HG03571 (cell line): Measurements from ENCODE around the gene PITX2.

Experiments
- ATAC-seq: cut with Tn5 transposase; IDR thresholded peaks from one replicate; pipeline ENCODE4 v1.9.1; 2021; ENCODE audit not compliant: unreplicated experiment

PITX2 gene

GRCh38 chr4:110624904-110625494, 2.1 kb upstream of the PITX2 start:
- ATAC-seq = no peak

DNA sequence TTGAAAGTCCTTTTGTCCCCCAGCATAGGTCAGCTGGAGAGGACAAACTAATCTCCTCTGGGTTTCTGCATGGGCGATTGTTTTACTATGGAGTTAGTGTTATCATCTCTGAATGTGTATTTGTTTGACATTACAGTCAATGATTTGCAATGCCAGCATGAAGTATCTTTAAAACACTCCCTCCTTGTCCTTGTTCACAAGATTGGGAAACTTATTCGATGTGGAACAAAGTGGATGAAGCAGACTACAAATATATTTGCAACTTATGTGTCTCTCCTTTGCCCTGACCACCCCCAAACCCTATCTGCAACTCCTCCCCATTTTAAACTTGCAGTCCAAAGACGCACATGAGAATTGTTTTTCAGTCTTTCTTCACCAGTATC, 1.5 kb upstream of the PITX2 start:
- ATAC-seq = no peak

DNA sequence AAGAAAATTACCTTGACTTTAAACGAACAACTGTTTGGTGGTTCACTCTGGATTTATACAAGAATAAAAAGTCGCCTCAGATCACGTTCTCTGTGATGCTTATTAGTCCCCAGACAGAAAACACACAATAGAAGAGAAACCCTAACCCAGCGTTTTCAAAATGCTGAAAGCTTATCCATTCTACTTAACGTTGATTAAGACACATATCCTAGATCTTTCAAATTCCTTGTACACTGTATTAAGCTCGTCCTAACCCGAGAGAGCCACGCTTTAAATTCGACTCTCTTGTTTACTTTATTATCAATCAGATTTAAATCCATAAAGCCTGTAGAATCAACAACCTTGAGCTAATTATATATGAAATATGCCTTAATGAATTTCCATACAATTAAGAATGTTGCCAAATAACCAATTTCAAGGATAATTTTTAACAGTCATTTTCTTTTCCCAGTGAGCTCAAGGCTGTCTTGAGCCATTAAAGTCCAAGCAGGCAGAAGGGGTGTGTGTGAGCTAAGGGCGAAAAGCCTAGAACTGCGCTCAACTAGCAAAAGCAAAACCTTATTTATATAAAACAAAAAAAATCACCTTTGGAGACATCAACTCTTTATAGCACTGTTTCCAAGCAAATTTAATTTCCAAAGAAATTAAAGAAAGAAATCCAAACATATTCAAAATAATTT, 981 bp upstream of the PITX2 start:
- ATAC-seq = no peak

- no peak for ATAC-seq
Measured at GRCh38 chr4:110621839-110622751, 782 bp downstream of the PITX2 start.

- no peak for ATAC-seq
Measured at GRCh38 chr4:110621328-110621812, 1.5 kb downstream of the PITX2 start.

GRCh38 chr4:110620691-110621327, 2.1 kb downstream of the PITX2 start:
- ATAC-seq = no peak

DNA sequence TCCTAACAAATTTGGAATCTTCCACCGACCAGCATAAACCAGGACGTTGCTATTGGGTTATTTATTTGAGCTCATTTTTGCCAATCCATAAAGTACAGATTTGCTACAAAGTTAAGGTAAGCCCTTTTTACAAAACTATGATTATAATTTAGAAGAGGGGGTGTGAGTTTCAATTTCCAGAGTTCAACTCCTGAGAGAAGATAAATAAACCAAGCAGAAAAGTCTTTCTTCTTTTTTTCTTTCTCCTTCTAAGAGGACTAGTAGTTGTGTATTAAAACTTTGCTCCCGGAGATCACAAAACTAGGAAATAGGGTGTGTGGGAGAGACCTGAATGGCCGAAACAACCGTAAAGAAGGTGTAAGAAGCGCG, 2.6 kb downstream of the PITX2 start:
- ATAC-seq = no peak

GRCh38 chr4:110619463-110620247, 3.2 kb downstream of the PITX2 start:
- ATAC-seq = no peak

GRCh38 chr4:110618581-110619462, 4.1 kb downstream of the PITX2 start:
- ATAC-seq = no peak

- no peak for ATAC-seq
Measured at GRCh38 chr4:110617646-110618580, 5.0 kb downstream of the PITX2 start.

DNA sequence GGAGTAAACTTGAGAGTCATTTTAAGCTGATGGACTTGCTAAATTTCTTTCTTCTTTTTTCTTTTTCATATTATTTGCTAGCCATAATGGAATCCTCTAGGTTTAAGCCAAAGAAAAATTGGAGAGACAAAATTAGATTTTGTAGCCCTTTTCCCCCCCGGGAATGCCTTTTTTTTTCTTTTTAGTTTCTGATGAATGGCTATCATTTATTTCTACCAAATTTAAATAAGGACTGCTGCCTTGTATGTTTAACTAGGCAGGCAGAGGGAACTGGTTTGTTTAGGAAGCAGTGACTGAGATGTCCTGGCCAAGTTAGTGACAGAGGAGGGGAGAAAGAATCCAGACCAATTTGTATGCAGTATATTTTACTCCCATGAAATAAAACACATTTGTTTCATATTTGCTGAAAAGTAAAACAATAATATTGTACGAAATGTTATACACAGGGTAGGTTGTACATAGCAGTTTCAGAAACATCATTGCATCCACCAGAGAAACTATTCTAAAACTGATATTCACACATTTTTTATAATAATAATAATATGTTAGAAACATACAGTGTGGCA, 5.7 kb downstream of the PITX2 start:
- no peak for ATAC-seq

DNA sequence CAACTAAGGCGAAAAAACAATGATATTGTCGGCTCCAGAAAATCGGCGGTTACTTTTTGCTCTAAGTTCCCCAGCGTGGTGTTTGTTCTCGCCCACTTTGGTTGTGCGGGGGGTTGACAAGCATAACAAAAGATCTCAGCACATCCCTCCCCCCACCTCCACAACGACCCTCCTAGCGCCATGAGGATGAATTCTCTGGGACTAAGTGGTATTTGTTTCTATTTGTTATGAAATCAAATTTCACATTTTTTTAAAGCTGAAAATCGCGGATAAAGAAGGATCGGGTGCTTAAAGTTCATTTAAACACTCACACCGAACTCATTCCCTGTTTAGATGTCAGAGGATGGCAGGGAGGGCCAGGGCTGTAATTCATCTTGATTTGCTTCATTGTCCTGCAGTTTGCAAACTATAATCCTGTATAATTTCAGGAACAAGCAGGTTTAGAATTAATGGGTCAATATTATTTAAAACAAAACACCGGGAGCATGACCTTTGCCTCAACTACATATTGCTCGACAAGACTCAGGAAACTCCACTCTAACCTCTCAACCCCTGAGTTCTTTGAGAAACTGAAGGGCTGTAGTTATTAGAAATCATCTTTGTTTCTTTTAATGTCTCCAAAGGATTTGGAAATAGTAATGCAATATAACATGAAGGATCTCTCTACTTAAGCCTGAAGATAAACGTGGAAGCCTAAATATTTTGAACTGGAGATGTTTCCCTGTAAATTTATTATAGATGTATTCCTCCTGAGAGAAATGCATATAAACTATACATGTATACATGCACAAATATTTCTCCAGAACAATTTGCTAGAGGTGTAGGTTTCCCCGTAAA, 6.4 kb downstream of the PITX2 start:
- ATAC-seq = no peak

DNA sequence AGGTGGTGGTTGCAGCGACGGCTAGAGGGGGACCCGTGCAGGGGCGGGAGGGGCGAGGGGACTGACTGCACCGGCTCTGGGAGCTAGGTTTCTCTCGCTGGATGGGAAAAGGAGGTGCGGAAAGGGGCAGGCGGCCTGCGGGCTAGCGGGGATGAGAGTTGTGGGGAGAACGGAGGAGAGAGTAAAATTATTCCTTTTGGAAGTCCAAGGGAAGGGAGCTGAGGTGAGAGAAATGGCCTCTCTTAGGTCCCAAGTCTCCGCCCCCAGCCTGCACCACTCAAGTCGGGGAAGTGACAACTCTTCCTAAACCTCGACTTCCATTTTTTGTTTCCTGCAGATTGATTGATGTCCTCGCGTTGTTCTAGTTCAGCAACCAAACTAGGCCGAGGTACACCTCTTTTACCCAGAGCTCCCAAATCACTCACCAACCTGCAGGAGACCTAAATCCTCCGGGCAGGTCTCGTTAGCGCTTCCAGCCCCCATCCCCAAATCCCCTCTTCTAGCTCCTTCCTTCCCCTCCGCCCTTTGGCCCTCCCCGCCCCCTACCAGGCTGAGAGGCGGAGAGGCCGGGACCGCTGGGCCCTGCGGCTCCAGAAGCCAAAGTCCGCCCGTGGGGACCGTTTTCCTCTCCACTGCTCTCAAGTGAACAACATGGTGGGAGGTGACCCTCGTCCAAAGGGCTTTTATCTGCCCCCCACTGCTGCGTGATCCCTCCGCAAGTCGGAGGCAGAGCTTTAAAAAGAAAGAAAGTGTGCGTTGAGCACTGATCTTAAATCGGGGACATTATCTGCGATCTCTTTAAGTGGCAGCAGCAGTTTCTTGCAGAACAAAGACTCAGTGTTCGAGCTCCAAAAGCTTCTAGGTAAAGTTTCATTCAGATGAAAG, 7.3 kb downstream of the PITX2 start:
- ATAC-seq = no peak

DNA sequence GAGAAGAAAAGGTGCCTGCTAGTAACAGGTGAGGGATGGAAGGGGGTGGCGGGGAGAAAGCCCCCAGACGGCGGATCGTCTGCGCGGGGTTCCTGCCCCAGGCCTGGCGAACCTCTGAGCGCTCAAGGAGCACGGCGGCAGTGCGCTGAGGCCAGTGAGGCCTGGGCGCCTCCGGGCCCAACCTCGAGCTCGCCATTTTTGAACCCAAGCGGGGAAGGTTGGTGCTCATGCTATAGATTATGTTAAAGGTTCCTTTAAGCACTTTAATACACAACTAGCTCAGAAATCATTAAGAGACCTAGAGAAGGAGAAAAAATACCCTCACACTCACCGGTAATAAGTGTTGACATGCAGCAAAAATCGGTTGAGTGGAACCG, 7.9 kb downstream of the PITX2 start:
- ATAC-seq = no peak

GRCh38 chr4:110614173-110614963, 8.5 kb downstream of the PITX2 start:
- ATAC-seq = no peak

DNA sequence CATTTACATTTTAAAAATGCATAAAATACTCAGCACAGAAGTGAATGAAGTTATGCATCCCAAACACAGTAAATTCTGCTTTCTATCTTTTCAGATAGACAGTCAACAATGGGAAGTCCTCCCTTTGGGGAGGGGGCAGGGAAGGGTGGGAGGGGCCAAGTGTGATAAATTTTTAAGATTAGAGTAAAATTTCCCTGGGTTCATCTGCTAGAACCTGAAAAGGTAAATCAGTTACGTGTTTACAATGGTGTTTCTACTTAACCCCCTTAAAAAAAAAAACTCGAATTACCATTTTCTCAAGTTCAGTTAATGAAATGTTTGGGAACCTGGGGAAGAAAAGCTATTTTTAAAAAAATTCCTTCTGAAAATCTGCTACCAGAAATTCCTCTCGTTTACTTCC, 9.1 kb downstream of the PITX2 start:
- ATAC-seq = no peak
